Measurements from ENCODE around the gene RHOB. TPM values are rescaled to one million over a fixed set of nuclear protein-coding genes. Genes with fewer than 3 reads are reported as not detected.

The RHOB gene
- total RNA-seq, 1 experiment from 2014 or later: 143 TPM

DNA sequence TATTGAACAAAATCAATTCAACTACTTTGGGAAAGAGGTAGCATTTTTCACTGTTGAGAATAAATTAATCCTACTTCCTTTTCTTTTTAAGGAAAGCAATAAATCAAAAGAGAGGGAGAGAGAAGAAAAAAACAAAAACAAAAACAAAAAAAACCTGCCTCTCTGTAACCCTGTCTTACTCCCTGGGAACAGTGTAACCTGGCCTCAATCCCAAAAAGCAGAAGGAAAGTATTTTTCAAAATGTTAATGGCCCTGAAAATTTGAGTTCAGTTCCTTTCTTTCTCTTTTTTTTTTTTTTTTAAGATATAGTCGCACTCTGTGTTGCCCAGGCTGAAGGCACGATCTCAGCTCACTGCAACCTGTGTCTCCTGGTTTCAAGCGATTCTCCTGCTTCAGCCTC is 35.9 kb downstream of the RHOB start:
- intact Hi-C loops (cut with micrococcal nuclease; ENCODE audit: unreplicated experiment): no loop called here
- no peaks in the 10 kb centered on the region for H3K27me3 Mint-ChIP-seq (ENCODE audit: unreplicated experiment)
- no peaks in the 10 kb centered on the region for H3K36me3 Mint-ChIP-seq (ENCODE audit: insufficient read depth, unreplicated experiment)
- TF ChIP-seq, protein P1, sequence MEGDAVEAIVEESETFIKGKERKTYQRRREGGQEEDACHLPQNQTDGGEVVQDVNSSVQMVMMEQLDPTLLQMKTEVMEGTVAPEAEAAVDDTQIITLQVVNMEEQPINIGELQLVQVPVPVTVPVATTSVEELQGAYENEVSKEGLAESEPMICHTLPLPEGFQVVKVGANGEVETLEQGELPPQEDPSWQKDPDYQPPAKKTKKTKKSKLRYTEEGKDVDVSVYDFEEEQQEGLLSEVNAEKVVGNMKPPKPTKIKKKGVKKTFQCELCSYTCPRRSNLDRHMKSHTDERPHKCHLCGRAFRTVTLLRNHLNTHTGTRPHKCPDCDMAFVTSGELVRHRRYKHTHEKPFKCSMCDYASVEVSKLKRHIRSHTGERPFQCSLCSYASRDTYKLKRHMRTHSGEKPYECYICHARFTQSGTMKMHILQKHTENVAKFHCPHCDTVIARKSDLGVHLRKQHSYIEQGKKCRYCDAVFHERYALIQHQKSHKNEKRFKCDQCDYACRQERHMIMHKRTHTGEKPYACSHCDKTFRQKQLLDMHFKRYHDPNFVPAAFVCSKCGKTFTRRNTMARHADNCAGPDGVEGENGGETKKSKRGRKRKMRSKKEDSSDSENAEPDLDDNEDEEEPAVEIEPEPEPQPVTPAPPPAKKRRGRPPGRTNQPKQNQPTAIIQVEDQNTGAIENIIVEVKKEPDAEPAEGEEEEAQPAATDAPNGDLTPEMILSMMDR (IDR thresholded peaks at IDR 0.05; ENCODE audit: unreplicated experiment): no peak
- no peak overlapping the region for H3K4me3 Mint-ChIP-seq (ENCODE audit: low read depth, unreplicated experiment)
- H3K27ac Mint-ChIP-seq (ENCODE audit: unreplicated experiment): no peak overlapping the region
- CTCF ChIA-PET: interaction anchor here (0.7 kb wide), 1 partner anchor 304 kb away, joined by 3 read pairs; no protein-coding TSS in a partner anchor
- no TSS peak for BruUV-seq (replicated peaks)
- no peak for DNase-seq
- H3K9me3 Mint-ChIP-seq (ENCODE audit: low read depth, unreplicated experiment): peaks cover 6% of the 10 kb centered on the region
- no peaks in the 10 kb centered on the region for H3K4me1 Mint-ChIP-seq (ENCODE audit: low read depth, unreplicated experiment)

DNA sequence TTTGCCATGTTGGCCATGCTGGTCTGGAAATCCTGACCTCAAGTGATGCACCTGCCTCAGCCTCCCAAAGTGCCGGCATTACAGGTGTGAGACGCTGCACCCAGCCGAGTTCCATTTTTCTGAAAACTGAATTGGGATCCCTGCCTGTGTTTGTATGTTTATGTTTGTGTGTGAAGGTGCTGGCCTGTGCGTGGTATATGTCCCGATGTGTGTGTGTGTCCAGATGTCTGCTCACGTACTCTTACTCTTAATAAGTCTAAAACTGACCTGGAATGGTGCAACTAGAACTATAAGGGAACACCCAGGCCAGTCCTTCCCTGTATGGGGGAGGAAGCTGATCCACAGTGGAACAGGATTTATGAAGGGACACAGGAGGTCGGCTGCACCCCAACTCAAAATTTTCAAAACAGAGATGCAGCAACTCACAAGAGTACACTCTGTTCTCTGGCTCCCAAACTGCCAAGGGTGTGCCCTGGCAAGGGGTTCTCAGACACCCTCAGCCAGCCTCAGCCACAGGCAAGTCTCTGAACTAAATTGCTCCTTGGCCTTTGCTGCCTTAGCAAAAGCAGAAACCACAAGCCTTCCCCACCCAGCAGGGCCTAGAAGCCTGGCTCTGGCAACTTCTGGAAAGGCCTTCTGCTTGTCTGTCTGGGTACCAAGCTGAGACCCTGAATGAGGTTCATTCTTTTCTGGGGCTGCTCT is 36.5 kb downstream of the RHOB start:
- CTCF ChIA-PET: interaction anchor here (0.7 kb wide), 1 partner anchor 305 kb away, joined by 3 read pairs; no protein-coding TSS in a partner anchor
- Mint-ChIP-seq H3K27ac (ENCODE audit: unreplicated experiment) (no peak overlapping the region), H3K4me1 (ENCODE audit: low read depth, unreplicated experiment) (no peaks in the 10 kb centered on the region), H3K27me3 (ENCODE audit: unreplicated experiment) (no peaks in the 10 kb centered on the region), H3K4me3 (ENCODE audit: low read depth, unreplicated experiment) (no peak overlapping the region), H3K9me3 (ENCODE audit: low read depth, unreplicated experiment) (peaks cover 4% of the 10 kb centered on the region), H3K36me3 (ENCODE audit: insufficient read depth, unreplicated experiment) (no peaks in the 10 kb centered on the region)
- BruUV-seq (replicated peaks): no TSS peak
- TF ChIP-seq, protein P1 (IDR thresholded peaks at IDR 0.05; ENCODE audit: unreplicated experiment): no peak
- DNase-seq: no peak
- intact Hi-C loops (cut with micrococcal nuclease; ENCODE audit: unreplicated experiment): no loop called here

DNA sequence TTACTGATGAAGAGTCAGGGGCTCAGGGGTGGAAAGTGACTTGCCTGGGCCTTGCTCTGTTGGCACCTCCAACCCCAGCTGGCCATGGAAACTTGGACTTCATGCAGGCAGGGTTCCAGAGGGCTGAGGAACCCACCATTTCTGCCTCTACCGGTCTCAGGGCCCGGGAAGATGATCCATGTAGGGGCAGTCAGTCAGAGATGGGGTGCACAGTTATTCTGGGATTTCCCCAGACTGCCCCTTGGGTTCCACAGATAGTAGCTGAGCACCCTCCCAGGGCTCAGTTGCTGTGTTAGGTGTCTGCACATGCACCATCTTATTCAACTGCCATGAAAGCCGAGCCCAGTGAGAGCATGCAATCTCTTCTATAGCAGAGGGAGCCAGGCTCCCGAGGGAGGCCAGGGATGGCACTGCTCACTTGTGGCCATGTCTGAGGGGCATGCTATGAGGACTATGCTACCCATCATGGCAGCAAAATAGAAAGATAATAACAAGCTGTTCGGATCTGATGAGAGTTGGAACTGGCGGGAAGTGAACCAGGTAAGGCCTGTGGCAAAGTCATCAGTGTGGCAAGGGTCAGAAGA is 37.3 kb downstream of the RHOB start:
- Mint-ChIP-seq H3K9me3 (ENCODE audit: low read depth, unreplicated experiment) (no peaks in the 10 kb centered on the region), H3K4me1 (ENCODE audit: low read depth, unreplicated experiment) (no peaks in the 10 kb centered on the region), H3K27me3 (ENCODE audit: unreplicated experiment) (no peaks in the 10 kb centered on the region), H3K36me3 (ENCODE audit: insufficient read depth, unreplicated experiment) (no peaks in the 10 kb centered on the region), H3K27ac (ENCODE audit: unreplicated experiment) (no peak overlapping the region), H3K4me3 (ENCODE audit: low read depth, unreplicated experiment) (no peak overlapping the region)
- TF ChIP-seq, protein P1 (IDR thresholded peaks at IDR 0.05; ENCODE audit: unreplicated experiment): no peak
- CTCF ChIA-PET: interaction anchor here (1.4 kb wide), 1 partner anchor 12 kb away, joined by 4 read pairs; no protein-coding TSS in a partner anchor
- BruUV-seq (replicated peaks): no TSS peak
- intact Hi-C loops (cut with micrococcal nuclease; ENCODE audit: unreplicated experiment): no loop called here
- no peak for DNase-seq

DNA sequence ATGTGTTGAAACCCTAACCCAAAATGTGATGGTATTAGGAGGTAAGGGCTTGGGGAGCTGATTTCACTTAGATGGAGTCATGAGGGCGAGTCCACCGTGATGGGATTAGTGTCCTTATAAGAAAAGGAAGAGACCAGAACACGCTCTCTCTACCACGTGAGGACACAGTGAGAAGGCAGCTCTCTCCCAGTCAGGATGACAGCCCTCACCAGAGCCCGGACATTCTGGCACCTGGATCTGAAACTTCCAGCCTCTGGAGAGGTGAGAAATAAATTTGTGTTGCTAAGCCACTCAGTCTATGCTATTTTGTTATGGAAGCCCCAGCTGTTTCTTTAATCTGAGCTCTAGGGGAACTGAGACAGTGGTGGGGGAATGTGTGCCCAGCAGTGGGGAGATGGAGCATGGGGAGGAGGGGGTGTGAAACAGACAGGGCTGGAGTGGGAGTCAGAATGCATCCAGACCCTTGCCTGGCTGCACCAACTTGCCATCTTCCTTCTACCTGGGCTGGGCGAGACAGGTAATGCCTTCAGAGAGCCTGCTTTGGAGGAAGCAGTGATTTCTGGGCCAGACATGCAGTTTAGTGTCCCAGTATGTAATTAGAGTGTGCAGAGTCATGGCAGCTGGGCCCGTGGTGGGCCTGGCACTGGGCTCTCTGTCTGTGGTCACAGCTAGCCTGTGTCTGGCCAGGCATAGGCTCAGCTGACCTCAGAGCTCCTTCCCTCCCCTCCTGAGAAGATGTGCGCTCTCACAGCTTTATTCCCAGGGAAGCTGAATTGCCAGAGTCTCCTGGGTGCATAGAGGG is 38.1 kb downstream of the RHOB start:
- TF ChIP-seq, protein P1 (IDR thresholded peaks at IDR 0.05; ENCODE audit: unreplicated experiment): no peak
- BruUV-seq (replicated peaks): no TSS peak
- DNase-seq: no peak
- H3K36me3 Mint-ChIP-seq (ENCODE audit: insufficient read depth, unreplicated experiment): no peaks in the 10 kb centered on the region
- CTCF ChIA-PET: interaction anchor here (1.4 kb wide), 1 partner anchor 11 kb away, joined by 4 read pairs; no protein-coding TSS in a partner anchor
- H3K27me3 Mint-ChIP-seq (ENCODE audit: unreplicated experiment): no peaks in the 10 kb centered on the region
- no peak overlapping the region for H3K27ac Mint-ChIP-seq (ENCODE audit: unreplicated experiment)
- no peaks in the 10 kb centered on the region for H3K9me3 Mint-ChIP-seq (ENCODE audit: low read depth, unreplicated experiment)
- no peaks in the 10 kb centered on the region for H3K4me1 Mint-ChIP-seq (ENCODE audit: low read depth, unreplicated experiment)
- intact Hi-C loops (cut with micrococcal nuclease; ENCODE audit: unreplicated experiment): no loop called here
- no peak overlapping the region for H3K4me3 Mint-ChIP-seq (ENCODE audit: low read depth, unreplicated experiment)

Measured in Calu3 (cell line).